Heart left ventricle (tissue), 16 donors: ENCODE results near the gene RAPGEF5. TPM values are rescaled to one million over a fixed set of nuclear protein-coding genes. Genes with fewer than 3 reads are reported as not detected.

Source experiments
- ATAC-seq, 4 donors: fragments of 200-7000 bp; cut with Tn5 transposase; one replicate each; pipeline ENCODE4 v1.9.1; 2020 to 2022; ENCODE audit warnings: moderate library complexity in 4 of 4, mild to moderate bottlenecking in 3 of 4, moderate number of reproducible peaks in 1 of 4
- DNase-seq, 5 donors: peaks; one replicate each; pipeline ENCODE4 v3.0.0-alpha.2; 2020
- H3K27ac ChIP-seq, 12 donors: fragments of 200-600 bp; sonication (generic) in 4 of 12; one replicate each; pipeline versions ENCODE4 v1.5.0 to v1.8.0; 2016 to 2022; ENCODE audit warnings: mild to moderate bottlenecking in 2 of 12
- H3K27me3 ChIP-seq, 9 donors: fragments of 200-600 bp; sonication (generic) in 2 of 9; one replicate each; pipeline versions ENCODE4 v1.5.1 to v1.8.0; 2016 to 2022; ENCODE audit warnings: mild to moderate bottlenecking in 3 of 9
- H3K36me3 ChIP-seq, 9 donors: fragments of 200-600 bp; sonication (generic) in 2 of 9; one replicate each; pipeline versions ENCODE4 v1.5.0 to v1.8.0; 2018 to 2022; ENCODE audit warnings: mild to moderate bottlenecking in 2 of 9
- H3K4me1 ChIP-seq, 12 donors: fragments of 200-600 bp; sonication (generic) in 4 of 12; one replicate each; pipeline versions ENCODE4 v1.5.0 to v1.8.0; 2016 to 2022; ENCODE audit warnings: mild to moderate bottlenecking in 3 of 12
- H3K4me3 ChIP-seq, 12 donors: fragments of 200-600 bp; sonication (generic) in 4 of 12; one replicate each; pipeline versions ENCODE4 v1.5.0 to v1.8.0; 2017 to 2022; ENCODE audit warnings: mild to moderate bottlenecking in 9 of 12, moderate library complexity in 4 of 12
- H3K9me3 ChIP-seq, 12 donors: fragments of 200-600 bp; sonication (generic) in 4 of 12; one replicate each; pipeline versions ENCODE4 v1.5.0 to v1.8.0; 2016 to 2022; ENCODE audit warnings: mild to moderate bottlenecking in 1 of 12
- CTCF ChIP-seq, 12 donors: fragments of 200-600 bp; sonication (generic) in 4 of 12; IDR thresholded peaks; one replicate each; pipeline versions ENCODE4 v1.5.0 to v1.8.0; 2018 to 2022; ENCODE audit warnings: antibody characterized with exemption in 12 of 12, mild to moderate bottlenecking in 5 of 12
- POLR2A ChIP-seq, 2 donors: fragments of 450-650 bp; IDR thresholded peaks; one replicate each; pipeline ENCODE4 v1.6.1; 2017; ENCODE audit warnings: antibody characterized with exemption in 2 of 2, mild to moderate bottlenecking in 2 of 2, moderate library complexity in 2 of 2
- WGBS, 4 donors: extraction: QIAGEN DNeasy Blood & Tissue Kit in 2 of 4; methylation state at CpG; one replicate each; pipeline versions ENCODE4 v1.1.5 to v1.1.7; 2013 to 2018; 5-methylcytosine and 5-hydroxymethylcytosine counted together
- intact Hi-C, 10 donors: fragments of 100-400 bp; cut with DNase I; formaldehyde crosslinking; loops; one replicate each; pipeline versions ENCODE4 v1.11.1 to v1.14.2; 2022
- polyA plus RNA-seq, 2 donors: library from polyadenylated mRNA; stranded (reverse); fragments of 200-250 nt; gene quantifications; one replicate each; pipeline ENCODE4 v1.2.3, GENCODE V29; 2013
- total RNA-seq, 9 donors: library from RNA; depleted of rRNA in 2 of 9; stranded (reverse); fragments of >200 nt in 2 of 9; fragmentation: NEBNext Ultra II Directional in 3 of 9; extraction: Animal tissue kit (Norgen Biotek cat#: 25700) in 3 of 9; gene quantifications; one replicate each; pipeline versions ENCODE4 v1.1.0 to v1.2.4, GENCODE V29; 2016 to 2023
- donor health status: ischemic (EF 13 %, LVEDD 7.1; RV severe dilation, severe dysfunction).
- donor health status: healthy with polysubstance abuse.
- donor health status: DM: no; HTN: yes; CAD: no.
- donor health status: DM: no; HTN: no; CAD: no.
- donor health status: ischemic (EF 25% LVEDD 6.9; RV normal size, moderate dysfunction).
- donor health status: ischemic (EF 25% LVEDD 5.7; RV mildly dilated, moderate dysfunction).
- donor health status: healthy.
- donor health status: DM: yes; HTN: yes; CAD: no.
- donor health status: ischemic (EF 35%, LVEDD 5.7; RV mildly dilated, moderate dysfunction).
- donor health status: nonischemic (EF 11% LVEDD 7.7; RV severe dilation, severe dysfunction).
- donor health status: DM: yes; HTN: yes; CAD: no.
- donor health status: PGD.
- donor health status: ischemic (EF 29% LVEDD 5.4; RV normal size, mild dysfunction).
- donor health status: nonischemic (EF 23%, LVEDD 6.1; RV moderate dilation, normal function).

RAPGEF5 gene
- total and polyA plus RNA-seq, 11 donors: 3.9 to 37.9 (median 15.3) TPM

DNA sequence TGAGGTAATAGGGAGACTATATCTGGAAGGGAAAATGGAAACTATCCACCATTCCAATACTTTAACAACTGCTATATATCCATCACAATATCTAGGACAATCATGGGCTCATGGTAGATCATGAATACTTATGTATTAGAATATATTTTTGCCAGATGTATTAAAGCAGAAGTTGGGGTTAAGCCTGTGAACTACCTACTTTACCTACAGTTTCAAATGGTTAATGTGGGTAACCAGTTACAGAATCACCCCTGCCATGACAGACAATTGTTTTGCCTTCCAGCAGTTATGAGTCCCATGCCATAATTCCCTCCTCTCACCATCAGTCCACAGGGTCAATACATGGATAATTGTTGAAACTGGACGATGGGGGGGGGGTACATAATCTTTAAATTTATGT, 29.9 kb upstream of the RAPGEF5 start:
- no peaks in the 10 kb centered on the region for H3K9me3 ChIP-seq
- ATAC-seq: no peak
- H3K36me3 ChIP-seq: no peaks in the 10 kb centered on the region
- TF ChIP-seq CTCF (IDR thresholded peaks at IDR 0.05) (no peak), POLR2A (IDR thresholded peaks at IDR 0.05) (no peak)
- no peaks in the 10 kb centered on the region for H3K27me3 ChIP-seq
- 79 to 96% (median 87%) methylated on average over 1 of the region's 1 CpG for WGBS, 4 donors
- no peak overlapping the region for H3K27ac ChIP-seq
- H3K4me1 ChIP-seq: no peaks in the 10 kb centered on the region
- DNase-seq: no peak
- no peak overlapping the region for H3K4me3 ChIP-seq
- intact Hi-C loops: no loop called here

DNA sequence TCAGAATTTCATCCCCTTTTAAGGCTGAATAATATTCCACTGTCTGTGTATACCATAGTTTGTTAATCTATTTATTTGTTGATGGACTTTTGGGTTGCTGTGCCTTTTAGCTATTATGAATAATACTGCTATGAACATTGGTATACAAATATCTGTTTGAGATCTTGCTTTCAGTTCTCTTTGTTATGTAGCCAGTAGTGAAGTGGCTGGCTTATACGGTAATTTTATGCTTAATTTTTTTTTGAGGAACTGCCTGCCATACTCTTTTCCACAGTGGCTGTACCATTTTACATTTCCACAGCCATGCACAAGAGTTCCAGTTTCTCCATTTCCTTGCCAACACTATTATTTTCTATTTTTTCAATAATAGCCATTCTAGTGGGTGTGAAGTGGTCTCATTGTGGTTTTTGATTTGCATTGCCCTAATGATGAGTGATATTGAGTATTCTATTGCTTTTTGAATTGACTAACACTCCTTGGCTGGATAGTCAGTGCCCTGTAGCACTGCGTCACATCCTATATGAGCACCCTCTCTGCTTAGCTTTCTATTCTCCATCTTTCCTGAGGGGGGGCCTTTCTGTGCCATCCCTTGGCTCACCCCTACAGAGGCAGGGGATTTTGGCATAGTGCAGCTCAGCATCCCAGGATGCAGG, 29.4 kb upstream of the RAPGEF5 start:
- H3K4me3 ChIP-seq: no peak overlapping the region
- H3K27ac ChIP-seq: no peak overlapping the region
- ATAC-seq (no peak), DNase-seq (no peak)
- H3K27me3 ChIP-seq: no peaks in the 10 kb centered on the region
- H3K9me3 ChIP-seq: no peaks in the 10 kb centered on the region
- no peaks in the 10 kb centered on the region for H3K4me1 ChIP-seq
- intact Hi-C loops: no loop called here
- 93 to 97% (median 94%) methylated on average over 2 of the region's 2 CpGs for WGBS, 4 donors
- no peak for TF ChIP-seq POLR2A (IDR thresholded peaks at IDR 0.05)
- no peak for TF ChIP-seq CTCF (IDR thresholded peaks at IDR 0.05)
- H3K36me3 ChIP-seq: no peaks in the 10 kb centered on the region

DNA sequence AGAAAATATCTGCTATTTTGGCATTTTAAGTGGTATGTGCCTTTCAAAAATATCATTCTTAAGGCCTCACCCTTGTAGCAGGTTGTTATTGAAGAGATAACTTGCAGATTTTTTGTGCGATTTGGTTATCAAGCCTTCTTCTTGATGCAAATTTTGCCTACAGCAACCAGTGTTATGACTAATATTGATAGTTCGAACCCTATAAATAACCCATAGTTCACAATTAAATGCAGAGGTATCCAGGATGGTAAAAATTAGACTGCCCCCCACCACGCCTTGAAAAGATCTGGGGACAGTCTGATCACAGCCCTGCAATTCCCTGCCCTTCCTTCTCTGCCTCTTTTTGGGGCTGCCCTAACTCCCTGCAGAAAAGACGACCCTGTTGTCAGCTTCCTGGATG, 28.4 kb upstream of the RAPGEF5 start:
- H3K36me3 ChIP-seq: no peaks in the 10 kb centered on the region
- 87 to 90% (median 88%) methylated on average over 4 of the region's 4 CpGs for WGBS, 4 donors
- no peak for ATAC-seq
- DNase-seq: no peak
- no peaks in the 10 kb centered on the region for H3K4me1 ChIP-seq
- H3K4me3 ChIP-seq: no peak overlapping the region
- intact Hi-C loops: no loop called here
- H3K27me3 ChIP-seq: no peaks in the 10 kb centered on the region
- H3K9me3 ChIP-seq: no peaks in the 10 kb centered on the region
- TF ChIP-seq POLR2A (IDR thresholded peaks at IDR 0.05): no peak
- TF ChIP-seq CTCF (IDR thresholded peaks at IDR 0.05): no peak
- H3K27ac ChIP-seq: no peak overlapping the region

- Histone ChIP-seq H3K27ac (no peak overlapping the region), H3K27me3 (no peaks in the 10 kb centered on the region), H3K36me3 (no peaks in the 10 kb centered on the region), H3K4me1 (peaks cover 0 to 8% (median 4%) of the 10 kb centered on the region in 12 donors), H3K4me3 (no peak overlapping the region), H3K9me3 (no peaks in the 10 kb centered on the region)
- TF ChIP-seq POLR2A (IDR thresholded peaks at IDR 0.05) (no peak), CTCF (IDR thresholded peaks at IDR 0.05) (no peak)
- intact Hi-C loops: no loop called here
- WGBS, 4 donors: 89 to 95% (median 92%) methylated on average over 2 of the region's 2 CpGs
- ATAC-seq (no peak), DNase-seq (no peak)
These were observed 23.4 kb upstream of the RAPGEF5 start for GRCh38 chr7:22380333-22380732.
